Stomach smooth muscle (tissue), 2 donors: Measurements from ENCODE around the gene CA4.

Experiments
- H3K27ac ChIP-seq: one replicate; pipeline ENCODE4 v1.7.0; 2013; ENCODE audit warnings: mild to moderate bottlenecking, low read length, inconsistent platforms
- H3K27me3 ChIP-seq, 2 donors: one replicate each; pipeline ENCODE4 v1.7.0; 2013; ENCODE audit warnings: low read length in 2 of 2; ENCODE audit not compliant: insufficient read depth in 2 of 2, control insufficient read depth in 1 of 2
- H3K36me3 ChIP-seq, 2 donors: one replicate each; pipeline ENCODE4 v1.7.0; 2013; ENCODE audit warnings: low read length in 2 of 2; ENCODE audit not compliant: control insufficient read depth in 2 of 2, insufficient read depth in 2 of 2
- H3K4me1 ChIP-seq: one replicate; pipeline ENCODE4 v1.7.0; 2013; ENCODE audit warnings: low read length; ENCODE audit not compliant: control insufficient read depth, insufficient read depth
- H3K4me3 ChIP-seq, 2 donors: one replicate each; pipeline ENCODE4 v1.7.0; 2013; ENCODE audit warnings: low read length in 2 of 2
- H3K9ac ChIP-seq, 2 donors: one replicate each; pipeline ENCODE4 v1.7.0; 2013; ENCODE audit warnings: low read length in 2 of 2, mild to moderate bottlenecking in 1 of 2
- H3K9me3 ChIP-seq, 2 donors: one replicate each; pipeline ENCODE4 v1.7.0; 2013; ENCODE audit warnings: low read length in 2 of 2; ENCODE audit not compliant: control insufficient read depth in 2 of 2
- donor health status: healthy.
- donor health status: Pancreatic carcinoma.

CA4 gene

DNA sequence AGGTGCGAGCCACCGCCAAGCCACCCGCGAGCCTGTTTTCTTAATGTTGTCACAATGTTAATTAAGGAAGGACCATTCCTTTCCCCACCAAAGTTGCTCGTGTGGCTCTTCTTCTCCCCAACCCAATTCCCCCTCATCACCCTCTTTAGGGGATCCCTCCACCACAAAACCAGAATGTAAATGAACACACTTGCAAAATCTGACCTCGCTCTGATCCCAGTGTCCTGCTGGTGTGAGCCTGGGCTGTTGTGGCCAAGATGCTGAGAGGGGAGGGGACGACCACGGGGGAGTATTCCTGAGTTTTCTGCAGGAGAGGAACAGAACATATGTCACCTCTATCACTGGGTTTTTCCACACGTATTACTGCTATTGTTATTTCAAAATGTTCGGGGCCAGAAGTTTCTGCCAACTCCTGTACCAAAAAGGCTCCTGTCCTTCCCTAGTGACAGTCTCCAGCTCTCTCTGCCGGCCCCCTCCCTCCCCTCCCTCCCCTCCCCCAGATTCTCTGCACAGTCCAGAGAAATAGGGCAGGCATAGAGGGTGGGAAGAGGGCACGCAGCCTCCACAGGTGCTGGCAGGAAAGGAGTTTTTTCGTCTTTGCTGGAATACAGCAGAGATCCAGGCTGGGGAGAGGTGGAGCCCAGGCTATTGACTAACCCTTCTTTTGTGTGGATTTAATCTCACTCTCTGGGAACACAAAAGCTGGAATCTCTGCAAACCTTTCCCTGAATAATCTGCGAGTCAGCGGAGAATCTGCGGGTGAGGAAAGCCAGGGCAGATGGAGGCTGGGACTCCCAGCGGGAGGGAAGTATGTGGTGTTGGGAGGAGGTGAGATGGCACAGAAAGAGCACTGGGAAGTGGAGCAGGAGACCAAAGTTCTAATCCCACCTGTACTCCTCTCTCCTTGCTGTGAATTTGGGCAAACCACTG, 4.5 kb upstream of the CA4 start:
- Histone ChIP-seq H3K4me3 (no peak overlapping the region), H3K4me1 (peaks cover 15% of the 10 kb centered on the region), H3K9ac (no peak overlapping the region), H3K9me3 (no peaks in the 10 kb centered on the region), H3K27me3 (peaks cover 48 to 71% of the 10 kb centered on the region in 2 donors), H3K36me3 (no peaks in the 10 kb centered on the region), H3K27ac (no peak overlapping the region)

DNA sequence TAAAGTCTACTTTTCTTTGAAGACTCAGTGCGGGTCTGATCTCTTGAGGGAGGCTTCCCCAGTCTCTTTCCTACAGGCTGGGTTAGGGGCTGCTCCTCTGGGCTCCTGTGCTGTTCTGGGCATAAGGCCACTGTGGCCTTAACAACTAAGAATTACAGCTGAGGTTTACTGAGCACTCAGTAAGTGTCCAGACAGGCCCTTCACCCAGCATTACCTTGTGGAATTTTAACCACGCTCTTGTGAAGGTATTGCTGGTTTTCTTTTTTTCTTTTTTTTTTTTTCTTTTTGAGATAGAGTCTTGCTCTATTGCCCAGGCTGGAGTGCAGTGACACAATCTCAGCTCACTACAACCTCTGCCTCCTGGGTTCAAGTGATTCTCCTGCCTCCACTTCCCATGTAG, 3.6 kb upstream of the CA4 start:
- Histone ChIP-seq H3K27ac (no peak overlapping the region), H3K4me3 (no peak overlapping the region), H3K9me3 (no peaks in the 10 kb centered on the region), H3K4me1 (peaks cover 16% of the 10 kb centered on the region), H3K9ac (no peak overlapping the region), H3K27me3 (peaks cover 44 to 70% of the 10 kb centered on the region in 2 donors), H3K36me3 (no peaks in the 10 kb centered on the region)

DNA sequence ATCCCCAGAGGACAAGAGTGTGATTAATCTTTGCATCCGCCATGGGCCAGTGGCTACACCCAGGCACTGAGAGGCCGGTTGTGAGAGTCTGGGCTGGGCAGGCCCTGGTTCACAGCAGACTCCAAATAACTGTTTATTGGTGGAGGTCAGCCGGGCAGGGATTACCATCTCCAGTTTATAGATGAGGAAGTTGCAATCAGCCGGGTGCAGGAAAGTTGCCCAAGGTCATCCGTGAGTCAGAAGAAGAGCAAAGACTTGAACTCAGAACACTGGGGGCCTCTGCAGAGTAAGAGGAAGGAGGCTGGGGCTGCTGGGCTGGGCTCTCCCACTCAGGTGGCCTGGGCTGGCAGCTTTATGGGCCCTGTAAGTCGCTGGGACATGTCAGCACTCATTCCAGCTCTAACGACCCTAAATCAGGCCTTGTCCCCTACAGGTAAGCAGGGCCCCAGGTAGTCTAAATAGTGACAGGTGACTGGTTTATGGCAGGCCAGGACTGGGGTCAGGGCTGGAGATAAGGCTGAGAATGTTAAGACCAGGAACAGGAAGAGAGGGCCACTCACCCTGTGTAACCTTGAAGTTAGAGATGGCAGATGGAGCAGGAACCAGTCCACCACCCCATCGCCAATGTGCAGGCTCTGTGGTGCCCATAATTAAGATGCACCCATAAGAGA, 2.1 kb upstream of the CA4 start:
- H3K27ac ChIP-seq, result no peak overlapping the region
- H3K27me3 ChIP-seq, result peaks cover 46 to 72% of the 10 kb centered on the region in 2 donors

GRCh38 chr17:60148373-60148772, 1.4 kb upstream of the CA4 start:
- Histone ChIP-seq H3K27me3 (peaks cover 46 to 72% of the 10 kb centered on the region in 2 donors), H3K27ac (no peak overlapping the region)

More for the DNA sequence above, 2.1 kb upstream of the CA4 start:
- Histone ChIP-seq H3K4me1 (peaks cover 12% of the 10 kb centered on the region), H3K9me3 (no peaks in the 10 kb centered on the region), H3K9ac (no peak overlapping the region), H3K36me3 (no peaks in the 10 kb centered on the region), H3K4me3 (no peak overlapping the region)

GRCh38 chr17:60151355-60151754, 1.6 kb downstream of the CA4 start:
- peaks cover 52 to 61% of the 10 kb centered on the region in 2 donors for H3K27me3 ChIP-seq
- no peaks in the 10 kb centered on the region for H3K36me3 ChIP-seq
- no peak overlapping the region for H3K27ac ChIP-seq
- peaks cover 9% of the 10 kb centered on the region for H3K4me1 ChIP-seq
- no peak overlapping the region for H3K9ac ChIP-seq
- no peaks in the 10 kb centered on the region for H3K9me3 ChIP-seq
- H3K4me3 ChIP-seq, result no peak overlapping the region

More at GRCh38 chr17:60148373-60148772, 1.4 kb upstream of the CA4 start:
- H3K36me3 ChIP-seq, result no peaks in the 10 kb centered on the region
- no peak overlapping the region for H3K4me3 ChIP-seq
- H3K4me1 ChIP-seq, result peaks cover 9% of the 10 kb centered on the region
- no peak overlapping the region for H3K9ac ChIP-seq
- no peaks in the 10 kb centered on the region for H3K9me3 ChIP-seq

DNA sequence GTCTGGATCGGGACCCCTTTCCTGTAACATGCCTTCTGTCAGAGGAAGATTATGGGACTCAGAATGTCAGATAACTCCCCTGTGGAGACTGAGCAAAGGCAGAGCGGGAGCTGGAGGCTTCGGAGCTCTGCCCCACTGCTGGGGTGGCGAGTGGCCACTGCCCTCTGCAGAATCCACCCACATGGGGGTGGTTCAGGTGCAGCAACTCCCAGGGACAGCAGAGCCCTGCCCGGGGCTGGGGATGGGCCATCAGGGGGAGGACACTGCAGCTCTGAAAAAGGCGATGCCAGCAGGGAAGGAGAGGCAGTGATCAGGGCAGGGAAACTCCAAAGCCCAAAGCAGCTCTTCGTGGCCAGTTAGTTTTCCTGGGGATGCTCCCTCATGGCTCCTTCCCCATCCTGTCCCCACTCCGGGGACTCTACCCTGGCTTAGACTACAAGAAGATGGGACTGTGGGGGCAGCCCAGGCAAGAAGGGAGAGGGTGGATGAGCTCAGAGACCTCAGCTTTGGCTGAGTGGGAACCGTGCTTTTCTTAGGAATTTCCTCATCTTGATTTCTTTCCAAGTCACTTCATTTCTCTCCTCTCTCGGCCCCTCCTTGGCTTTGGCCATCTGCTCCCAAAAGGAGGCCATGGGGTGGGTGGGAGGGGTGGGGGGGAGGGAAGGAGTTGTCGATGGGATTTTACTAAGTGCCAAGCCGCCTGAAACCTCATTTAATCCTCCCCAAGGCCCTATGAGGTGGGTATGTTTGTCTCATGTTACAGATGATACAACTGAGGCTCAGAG, 4.0 kb downstream of the CA4 start:
- no peak overlapping the region for H3K27ac ChIP-seq
- peaks cover 35 to 46% of the 10 kb centered on the region in 2 donors for H3K27me3 ChIP-seq
- no peak overlapping the region for H3K9ac ChIP-seq
- H3K4me1 ChIP-seq, result peaks cover 9% of the 10 kb centered on the region
- no peaks in the 10 kb centered on the region for H3K36me3 ChIP-seq
- H3K9me3 ChIP-seq, result no peaks in the 10 kb centered on the region
- no peak overlapping the region for H3K4me3 ChIP-seq

- Histone ChIP-seq H3K4me3 (no peak overlapping the region), H3K36me3 (no peaks in the 10 kb centered on the region), H3K9ac (no peak overlapping the region), H3K27ac (no peak overlapping the region), H3K9me3 (no peaks in the 10 kb centered on the region), H3K27me3 (peaks cover 29 to 41% of the 10 kb centered on the region in 2 donors), H3K4me1 (peaks cover 5% of the 10 kb centered on the region)
Observed at GRCh38 chr17:60154616-60155426, 5.0 kb downstream of the CA4 start.

DNA sequence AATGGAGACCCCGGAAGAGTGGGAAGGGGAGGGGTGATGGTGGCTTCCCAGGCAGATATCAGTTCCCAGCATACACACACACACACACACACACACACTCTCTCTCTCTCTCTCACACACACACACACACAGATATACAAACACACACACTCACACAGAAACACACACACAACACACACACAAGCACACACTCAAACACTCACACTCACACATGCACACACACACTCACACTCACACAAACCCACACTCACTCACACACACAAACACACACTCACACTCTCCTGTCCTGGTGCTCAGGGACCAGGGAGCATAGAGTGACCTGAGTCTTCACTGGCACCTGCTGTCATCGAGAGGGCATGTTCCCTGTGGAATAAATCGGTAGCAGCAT, 5.6 kb downstream of the CA4 start:
- H3K4me1 ChIP-seq, result no peaks in the 10 kb centered on the region
- H3K9ac ChIP-seq, result no peak overlapping the region
- H3K36me3 ChIP-seq, result no peaks in the 10 kb centered on the region
- no peak overlapping the region for H3K27ac ChIP-seq
- peaks cover 23 to 36% of the 10 kb centered on the region in 2 donors for H3K27me3 ChIP-seq
- no peak overlapping the region for H3K4me3 ChIP-seq
- no peaks in the 10 kb centered on the region for H3K9me3 ChIP-seq

DNA sequence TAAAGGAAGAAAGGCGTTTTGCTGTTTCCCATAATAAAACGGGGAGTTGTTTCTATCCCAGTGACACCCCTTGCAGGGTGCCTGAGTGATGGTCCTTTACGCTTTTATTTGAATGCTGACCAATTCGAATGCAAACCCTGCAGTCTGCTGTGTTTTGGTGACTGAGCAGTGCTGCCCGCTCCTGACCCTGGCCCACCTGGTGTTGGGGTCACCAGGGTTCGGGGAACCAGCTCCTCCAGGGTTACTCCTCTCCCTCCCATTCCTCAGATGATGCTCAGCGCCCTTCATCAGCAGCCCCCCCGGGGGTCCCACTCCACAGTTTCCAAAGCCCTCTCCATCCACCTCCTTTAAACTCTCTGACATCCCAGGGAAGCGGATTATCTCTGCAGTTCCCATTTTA, 6.0 kb downstream of the CA4 start:
- Histone ChIP-seq H3K36me3 (no peaks in the 10 kb centered on the region), H3K9ac (no peak overlapping the region), H3K27me3 (peaks cover 23 to 33% of the 10 kb centered on the region in 2 donors), H3K4me3 (no peak overlapping the region), H3K9me3 (no peaks in the 10 kb centered on the region), H3K27ac (no peak overlapping the region), H3K4me1 (no peaks in the 10 kb centered on the region)

- no peaks in the 10 kb centered on the region for H3K36me3 ChIP-seq
- H3K4me1 ChIP-seq, result no peaks in the 10 kb centered on the region
- H3K4me3 ChIP-seq, result no peak overlapping the region
- H3K9ac ChIP-seq, result no peak overlapping the region
- H3K9me3 ChIP-seq, result no peaks in the 10 kb centered on the region
- H3K27me3 ChIP-seq, result peaks cover 17 to 26% of the 10 kb centered on the region in 2 donors
- no peak overlapping the region for H3K27ac ChIP-seq
Observed at GRCh38 chr17:60156746-60157145, 7.0 kb downstream of the CA4 start.
